Astrocyte of the cerebellum (primary cell): ENCODE measurements around the gene POU3F2.
A peak's percentile ranks its signal among the peaks of the same experiment; 100 is the strongest.

Experiments
- DNase-seq: peaks from one replicate; pipeline ENCODE4 v3.0.0-alpha.2; 2011; ENCODE audit warnings: low read depth
- H3K4me3 ChIP-seq: 2 replicates; pipeline ENCODE4 v1.5.1; 2011; ENCODE audit warnings: mild to moderate bottlenecking, low read depth, low read length, moderate library complexity
- CTCF ChIP-seq: IDR thresholded peaks from 2 replicates; pipeline ENCODE4 v1.5.1; 2012; ENCODE audit warnings: low read length, low read depth, moderate library complexity, mild to moderate bottlenecking; ENCODE audit errors: missing control alignments
- in situ Hi-C: cut with HindIII; loops from 2 replicates; pipeline ENCODE4 v1.10.0; 2017; ENCODE audit warnings: low sequenced_read_pairs

Gene POU3F2

GRCh38 chr6:98824902-98825599 lies 9.3 kb upstream of the POU3F2 start:
- no peak for TF ChIP-seq CTCF
- no peak for DNase-seq
- in situ Hi-C loops, result no loop called here
- H3K4me3 ChIP-seq, result peak overlapping the region; percentile 47

- in situ Hi-C loops, result no loop called here
- no peak for TF ChIP-seq CTCF
- no peak for DNase-seq
- no peak overlapping the region for H3K4me3 ChIP-seq
Measured at GRCh38 chr6:98825600-98826230, 8.7 kb upstream of the POU3F2 start.

- TF ChIP-seq CTCF, result no peak
- in situ Hi-C loops, result no loop called here
- peak overlapping the region; percentile 12 for H3K4me3 ChIP-seq
- no peak for DNase-seq
Measured at GRCh38 chr6:98827295-98828159, 6.8 kb upstream of the POU3F2 start.

GRCh38 chr6:98828211-98828788 lies 6.1 kb upstream of the POU3F2 start:
- no peak for DNase-seq
- H3K4me3 ChIP-seq, result no peak overlapping the region
- TF ChIP-seq CTCF, result no peak
- in situ Hi-C loops, result no loop called here

DNA sequence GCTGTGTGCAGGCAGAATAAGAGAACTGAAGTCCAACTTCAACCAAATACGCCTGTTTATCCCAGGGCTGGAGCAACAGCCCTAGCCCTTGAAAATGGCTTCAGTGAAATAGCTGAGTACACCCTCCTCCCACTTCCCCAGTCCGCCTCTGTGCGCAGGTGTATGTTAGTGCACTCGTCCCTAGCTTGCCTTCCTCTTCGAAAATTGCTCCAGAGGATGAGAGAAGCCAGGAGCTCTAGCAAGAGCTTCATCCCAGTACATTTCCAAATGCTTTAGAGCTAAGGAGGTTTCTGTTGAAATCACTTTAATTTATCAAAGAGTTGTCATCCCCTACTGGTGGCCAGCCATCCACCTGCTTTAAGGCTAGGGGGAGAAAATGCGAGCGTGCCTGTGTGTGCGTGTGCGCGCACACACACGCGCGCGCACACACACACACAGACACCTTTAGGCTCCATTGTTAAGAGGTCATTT lies 5.4 kb upstream of the POU3F2 start:
- in situ Hi-C loops, result no loop called here
- no peak for TF ChIP-seq CTCF
- DNase-seq, result no peak
- H3K4me3 ChIP-seq, result no peak overlapping the region

GRCh38 chr6:98830146-98830545 lies 4.2 kb upstream of the POU3F2 start:
- no peak for TF ChIP-seq CTCF
- H3K4me3 ChIP-seq, result no peak overlapping the region
- no peak for DNase-seq
- in situ Hi-C loops, result no loop called here
